DOHH2 (cell line): ENCODE measurements around the gene FMNL1.
A peak's percentile ranks its signal among the peaks of the same experiment; 100 is the strongest.

ENCODE experiments used
- H3F3A ChIP-seq: fragments of 200-600 bp; sonication (generic), shearing (Covaris generic); 2 replicates; pipeline ENCODE4 v1.6.0; 2016; ENCODE audit warnings: antibody characterized with exemption, mild to moderate bottlenecking; ENCODE audit not compliant: control insufficient read depth, insufficient read depth
- H3K27ac ChIP-seq: fragments of 200-600 bp; sonication (generic); 2 replicates; pipeline ENCODE4 v1.5.1; 2014; ENCODE audit warnings: low read depth, mild to moderate bottlenecking, low read length, moderate library complexity
- H3K27me3 ChIP-seq: fragments of 200-600 bp; sonication (generic); 2 replicates; pipeline ENCODE4 v1.6.1; 2014; ENCODE audit warnings: mild to moderate bottlenecking, low read length, mixed read lengths; ENCODE audit not compliant: control insufficient read depth
- H3K36me3 ChIP-seq: fragments of 200-600 bp; sonication (generic); 2 replicates; pipeline ENCODE4 v1.6.1; 2014; ENCODE audit warnings: mild to moderate bottlenecking, low read length, moderate library complexity, mixed read lengths; ENCODE audit not compliant: control insufficient read depth
- H3K4me1 ChIP-seq: fragments of 200-600 bp; sonication (generic); 2 replicates; pipeline ENCODE4 v1.6.1; 2014; ENCODE audit warnings: mild to moderate bottlenecking, low read length, mixed read lengths; ENCODE audit not compliant: control insufficient read depth
- H3K4me2 ChIP-seq: fragments of 200-600 bp; sonication (generic); 2 replicates; pipeline ENCODE4 v1.6.0; 2014; ENCODE audit warnings: mild to moderate bottlenecking, low read length, moderate library complexity
- H3K4me3 ChIP-seq: fragments of 200-600 bp; sonication (generic); 2 replicates; pipeline ENCODE4 v1.5.1; 2014; ENCODE audit warnings: mild to moderate bottlenecking, low read length, mixed read lengths
- H3K79me2 ChIP-seq: fragments of 200-600 bp; sonication (generic); 2 replicates; pipeline ENCODE4 v1.6.1; 2014; ENCODE audit warnings: mild to moderate bottlenecking, low read length, mixed read lengths; ENCODE audit not compliant: control insufficient read depth
- H3K9me2 ChIP-seq: fragments of 200-600 bp; sonication (generic); replicated peaks from 2 replicates; pipeline ENCODE4 v1.6.1; 2014; ENCODE audit warnings: mild to moderate bottlenecking, low read length, mixed read lengths; ENCODE audit not compliant: control insufficient read depth
- H3K9me3 ChIP-seq: fragments of 200-600 bp; sonication (generic); 2 replicates; pipeline ENCODE4 v1.6.1; 2014; ENCODE audit warnings: antibody characterized with exemption, low read length, mixed read lengths; ENCODE audit not compliant: control insufficient read depth, insufficient read depth
- H4K20me1 ChIP-seq: fragments of 200-600 bp; sonication (generic); 2 replicates; pipeline ENCODE4 v1.6.0; 2014; ENCODE audit warnings: low read depth, mild to moderate bottlenecking, antibody characterized with exemption, low read length, moderate library complexity; ENCODE audit not compliant: control insufficient read depth, insufficient read depth
- EZH2phosphoT487 ChIP-seq: fragments of 200-600 bp; sonication (generic); IDR thresholded peaks from 2 replicates; pipeline ENCODE4 v1.6.1; 2017; ENCODE audit warnings: borderline replicate concordance, mild to moderate bottlenecking, antibody characterized with exemption, low read length, moderate library complexity, mixed read lengths
- TF ChIP-seq, protein P1 (sequence below): fragments of 200-600 bp; sonication (generic); IDR thresholded peaks from one replicate; pipeline ENCODE4 v1.5.1; 2014; ENCODE audit warnings: antibody characterized with exemption, mild to moderate bottlenecking, low read depth, low read length; ENCODE audit not compliant: poor library complexity, severe bottlenecking

Gene FMNL1, protein sequence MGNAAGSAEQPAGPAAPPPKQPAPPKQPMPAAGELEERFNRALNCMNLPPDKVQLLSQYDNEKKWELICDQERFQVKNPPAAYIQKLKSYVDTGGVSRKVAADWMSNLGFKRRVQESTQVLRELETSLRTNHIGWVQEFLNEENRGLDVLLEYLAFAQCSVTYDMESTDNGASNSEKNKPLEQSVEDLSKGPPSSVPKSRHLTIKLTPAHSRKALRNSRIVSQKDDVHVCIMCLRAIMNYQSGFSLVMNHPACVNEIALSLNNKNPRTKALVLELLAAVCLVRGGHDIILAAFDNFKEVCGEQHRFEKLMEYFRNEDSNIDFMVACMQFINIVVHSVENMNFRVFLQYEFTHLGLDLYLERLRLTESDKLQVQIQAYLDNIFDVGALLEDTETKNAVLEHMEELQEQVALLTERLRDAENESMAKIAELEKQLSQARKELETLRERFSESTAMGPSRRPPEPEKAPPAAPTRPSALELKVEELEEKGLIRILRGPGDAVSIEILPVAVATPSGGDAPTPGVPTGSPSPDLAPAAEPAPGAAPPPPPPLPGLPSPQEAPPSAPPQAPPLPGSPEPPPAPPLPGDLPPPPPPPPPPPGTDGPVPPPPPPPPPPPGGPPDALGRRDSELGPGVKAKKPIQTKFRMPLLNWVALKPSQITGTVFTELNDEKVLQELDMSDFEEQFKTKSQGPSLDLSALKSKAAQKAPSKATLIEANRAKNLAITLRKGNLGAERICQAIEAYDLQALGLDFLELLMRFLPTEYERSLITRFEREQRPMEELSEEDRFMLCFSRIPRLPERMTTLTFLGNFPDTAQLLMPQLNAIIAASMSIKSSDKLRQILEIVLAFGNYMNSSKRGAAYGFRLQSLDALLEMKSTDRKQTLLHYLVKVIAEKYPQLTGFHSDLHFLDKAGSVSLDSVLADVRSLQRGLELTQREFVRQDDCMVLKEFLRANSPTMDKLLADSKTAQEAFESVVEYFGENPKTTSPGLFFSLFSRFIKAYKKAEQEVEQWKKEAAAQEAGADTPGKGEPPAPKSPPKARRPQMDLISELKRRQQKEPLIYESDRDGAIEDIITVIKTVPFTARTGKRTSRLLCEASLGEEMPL

DNA sequence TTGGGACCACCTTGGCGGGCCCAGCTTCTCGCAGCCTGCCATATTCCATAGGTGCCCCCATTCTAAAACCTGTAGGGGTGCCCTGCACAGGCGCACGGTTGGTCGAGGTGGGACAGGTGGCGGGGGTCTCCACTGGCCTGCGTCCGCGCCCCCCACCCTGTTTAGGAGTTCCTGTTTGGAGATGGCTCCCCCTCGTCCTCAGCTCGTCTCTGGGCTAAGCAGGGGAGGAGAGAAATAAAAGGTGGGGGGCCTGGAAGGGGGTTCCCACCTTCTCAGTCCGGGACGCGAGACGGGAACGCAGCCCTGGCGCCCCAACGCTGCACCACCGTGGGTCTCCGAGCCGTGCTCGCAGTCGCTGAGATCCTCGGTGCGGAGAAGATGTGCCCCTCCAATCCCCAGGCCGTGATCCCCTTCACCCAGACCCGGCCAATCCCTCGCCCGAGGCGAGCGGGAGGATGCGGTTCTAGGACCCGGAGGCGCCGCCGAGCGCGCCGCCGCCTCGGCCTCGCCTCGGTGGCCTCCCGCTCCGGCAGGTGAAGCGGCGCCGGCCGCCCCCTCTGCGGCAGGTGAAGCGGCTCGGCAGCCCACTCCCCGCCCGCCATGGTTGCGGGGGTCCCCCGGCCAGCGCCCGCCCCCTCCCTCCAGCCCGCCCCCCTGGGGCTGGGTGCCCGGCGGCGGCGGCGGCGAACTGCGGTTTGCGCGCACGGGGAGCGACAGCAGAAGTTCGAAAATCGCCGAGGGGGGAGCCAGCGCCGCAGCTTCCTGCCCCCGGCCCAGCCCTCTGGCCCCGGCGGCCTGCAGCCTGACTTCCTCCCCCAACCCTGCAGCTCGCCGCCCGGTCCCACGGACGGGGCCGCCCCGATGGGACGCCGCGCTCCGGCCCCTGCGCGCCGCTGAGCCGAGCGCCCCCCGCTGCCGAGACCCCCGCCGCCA lies at the start of gene FMNL1:
Gene FMNL1, plus strand, starts transcription at position 805 of the 933 bp plus-strand sequence. CDS start 240 bp downstream, outside the sequence.
- peak within 1 kb of the TSS; percentile 95 for H3K4me3 ChIP-seq
- peaks cover 41% of the 10 kb centered on the region for H3K79me2 ChIP-seq
- H3K27ac ChIP-seq, result peak within 1 kb of the TSS; percentile 88
- peaks cover 19% of the 10 kb centered on the region for H3F3A ChIP-seq
- no peak for TF ChIP-seq EZH2phosphoT487
- TF ChIP-seq, protein P1, sequence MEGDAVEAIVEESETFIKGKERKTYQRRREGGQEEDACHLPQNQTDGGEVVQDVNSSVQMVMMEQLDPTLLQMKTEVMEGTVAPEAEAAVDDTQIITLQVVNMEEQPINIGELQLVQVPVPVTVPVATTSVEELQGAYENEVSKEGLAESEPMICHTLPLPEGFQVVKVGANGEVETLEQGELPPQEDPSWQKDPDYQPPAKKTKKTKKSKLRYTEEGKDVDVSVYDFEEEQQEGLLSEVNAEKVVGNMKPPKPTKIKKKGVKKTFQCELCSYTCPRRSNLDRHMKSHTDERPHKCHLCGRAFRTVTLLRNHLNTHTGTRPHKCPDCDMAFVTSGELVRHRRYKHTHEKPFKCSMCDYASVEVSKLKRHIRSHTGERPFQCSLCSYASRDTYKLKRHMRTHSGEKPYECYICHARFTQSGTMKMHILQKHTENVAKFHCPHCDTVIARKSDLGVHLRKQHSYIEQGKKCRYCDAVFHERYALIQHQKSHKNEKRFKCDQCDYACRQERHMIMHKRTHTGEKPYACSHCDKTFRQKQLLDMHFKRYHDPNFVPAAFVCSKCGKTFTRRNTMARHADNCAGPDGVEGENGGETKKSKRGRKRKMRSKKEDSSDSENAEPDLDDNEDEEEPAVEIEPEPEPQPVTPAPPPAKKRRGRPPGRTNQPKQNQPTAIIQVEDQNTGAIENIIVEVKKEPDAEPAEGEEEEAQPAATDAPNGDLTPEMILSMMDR, result no peak
- H3K4me1 ChIP-seq, result peaks cover 49% of the 10 kb centered on the region
- no peaks in the 10 kb centered on the region for H3K9me2 ChIP-seq
- H3K27me3 ChIP-seq, result peaks cover 6% of the 10 kb centered on the region; the same call in 1 of the 2 replicates
- H3K36me3 ChIP-seq, result no peaks in the 10 kb centered on the region
- no peaks in the 10 kb centered on the region for H3K9me3 ChIP-seq
- no peaks in the 10 kb centered on the region; the same call in 1 of the 2 replicates for H4K20me1 ChIP-seq
- H3K4me2 ChIP-seq, result peak within 1 kb of the TSS; percentile 86

DNA sequence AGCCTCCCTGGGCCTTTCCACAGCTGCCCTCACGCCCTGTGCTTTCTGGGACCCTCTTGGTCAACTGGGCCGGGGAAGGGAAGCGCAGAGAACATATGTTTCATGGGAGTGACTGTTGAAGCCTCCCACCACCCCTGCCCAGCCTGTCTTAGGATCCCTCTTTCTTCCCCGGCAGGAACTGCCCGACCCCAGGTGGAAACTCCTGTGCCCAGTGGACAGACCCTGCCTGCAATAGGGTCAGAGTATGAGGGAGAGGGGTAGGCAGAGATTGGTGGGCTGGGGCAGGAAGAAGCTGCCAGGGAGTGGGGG lies 49.5 kb upstream of the FMNL1 start:
- peak overlapping the region; percentile 70 for H3K4me3 ChIP-seq
- peak overlapping the region; percentile 86 for H3K4me2 ChIP-seq
- TF ChIP-seq, protein P1, result no peak
- no peak for TF ChIP-seq EZH2phosphoT487
- no peaks in the 10 kb centered on the region for H3K9me2 ChIP-seq
- H3K4me1 ChIP-seq, result peaks cover 17% of the 10 kb centered on the region
- no peaks in the 10 kb centered on the region for H4K20me1 ChIP-seq
- no peaks in the 10 kb centered on the region for H3K9me3 ChIP-seq
- H3K79me2 ChIP-seq, result no peaks in the 10 kb centered on the region
- peaks cover 8% of the 10 kb centered on the region; the same call in 1 of the 2 replicates for H3K27me3 ChIP-seq
- H3K27ac ChIP-seq, result no peak overlapping the region
- no peaks in the 10 kb centered on the region for H3K36me3 ChIP-seq
- no peaks in the 10 kb centered on the region for H3F3A ChIP-seq

DNA sequence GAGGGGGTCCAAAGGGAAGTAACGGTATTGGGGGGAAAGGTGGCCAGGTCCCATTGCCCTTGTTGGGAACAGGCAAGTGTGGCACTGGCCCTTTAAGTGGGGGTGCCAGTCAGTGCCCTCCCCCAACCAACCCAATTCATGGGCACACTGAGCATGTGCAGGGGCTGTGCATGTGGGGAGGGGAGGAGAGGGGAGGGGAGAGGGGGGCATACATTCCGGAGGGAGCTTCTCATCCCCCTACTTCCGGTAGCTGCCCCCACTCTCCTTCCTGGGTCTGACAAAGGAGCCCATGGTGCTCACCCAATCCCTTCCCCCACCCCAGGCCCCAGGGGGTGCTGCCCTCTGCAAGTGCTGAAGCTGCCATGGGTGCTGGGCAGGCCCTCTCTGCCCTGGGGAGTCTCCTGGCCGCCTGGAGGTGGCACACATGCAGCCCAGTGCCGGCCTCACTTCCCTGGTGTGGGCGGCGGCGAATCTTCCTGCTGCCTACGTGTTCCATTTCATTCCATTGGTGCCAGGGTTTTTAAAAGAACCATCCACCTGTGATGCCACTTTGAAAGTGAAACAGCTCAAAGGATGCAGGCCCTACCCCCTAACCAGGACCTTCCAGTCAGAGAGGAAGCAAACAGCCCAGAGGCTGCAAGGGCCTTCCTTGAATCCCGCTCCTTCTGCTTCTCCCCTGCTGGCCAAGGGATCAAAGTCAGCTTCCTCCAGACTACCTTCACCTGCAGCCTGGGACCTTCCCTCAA lies 49.0 kb upstream of the FMNL1 start:
- Histone ChIP-seq H3K9me2 (no peaks in the 10 kb centered on the region), H3K27ac (peak overlapping the region; percentile 38), H3K27me3 (peaks cover 8% of the 10 kb centered on the region; the same call in 1 of the 2 replicates), H3K36me3 (no peaks in the 10 kb centered on the region), H4K20me1 (no peaks in the 10 kb centered on the region), H3F3A (no peaks in the 10 kb centered on the region), H3K4me1 (peaks cover 17% of the 10 kb centered on the region), H3K9me3 (no peaks in the 10 kb centered on the region), H3K79me2 (no peaks in the 10 kb centered on the region), H3K4me3 (peak overlapping the region; percentile 70), H3K4me2 (peak overlapping the region; percentile 86)
- no peak for TF ChIP-seq EZH2phosphoT487
- TF ChIP-seq, protein P1, result no peak
